8988T (cell line): Measurements from ENCODE around the gene SPATA33.
"Not testable (repeated sequence)": the region's sequence is repeated elsewhere in the genome, so short reads cannot be mapped to it uniquely, and the experiment has no call there.

Experiments used
- DNase-seq: peaks from one replicate; pipeline ENCODE4 v3.0.0; 2011

SPATA33 gene

DNA sequence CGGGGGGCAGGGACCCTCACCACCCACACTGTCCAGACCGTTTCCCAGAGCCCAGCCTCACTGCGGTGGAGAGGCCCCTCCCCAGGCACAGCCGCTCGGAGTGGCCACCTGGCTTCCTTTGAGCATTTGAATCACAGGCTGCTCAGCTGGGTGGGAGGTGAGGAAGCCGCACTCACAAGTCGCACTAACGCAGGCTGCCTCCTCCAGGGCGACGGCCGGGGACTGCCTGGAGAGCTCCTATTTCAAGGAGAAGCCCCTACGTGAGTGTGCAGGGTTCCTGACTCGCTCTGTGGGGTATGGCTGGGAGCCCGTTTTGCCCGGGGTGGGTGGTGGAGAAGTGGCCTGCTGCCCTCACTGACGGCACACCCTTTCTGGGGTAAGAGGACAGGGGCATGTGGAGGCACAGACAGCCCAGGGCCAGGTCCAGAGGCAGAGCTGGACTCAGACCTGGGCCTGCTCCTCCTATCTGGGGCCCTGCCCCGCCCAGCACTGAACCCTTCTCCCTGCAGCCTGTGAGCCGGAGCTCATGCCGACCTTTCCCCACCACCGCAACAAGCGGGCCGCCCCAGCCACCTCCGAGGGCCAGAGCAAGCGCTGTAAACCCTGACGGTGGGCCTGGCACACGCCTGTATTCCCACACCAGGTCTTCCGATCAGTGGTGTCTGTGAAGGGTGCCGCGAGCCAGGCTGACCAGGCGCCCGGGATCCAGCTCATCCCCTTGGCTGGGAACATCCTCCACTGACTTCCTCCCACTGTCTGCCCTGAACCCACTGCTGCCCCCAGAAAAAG is 37.6 kb downstream of the SPATA33 start:
- peak; percentile 61 for DNase-seq

- peak; percentile 63 for DNase-seq
Measured at GRCh38 chr16:89695875-89696669, 38.4 kb downstream of the SPATA33 start.

DNA sequence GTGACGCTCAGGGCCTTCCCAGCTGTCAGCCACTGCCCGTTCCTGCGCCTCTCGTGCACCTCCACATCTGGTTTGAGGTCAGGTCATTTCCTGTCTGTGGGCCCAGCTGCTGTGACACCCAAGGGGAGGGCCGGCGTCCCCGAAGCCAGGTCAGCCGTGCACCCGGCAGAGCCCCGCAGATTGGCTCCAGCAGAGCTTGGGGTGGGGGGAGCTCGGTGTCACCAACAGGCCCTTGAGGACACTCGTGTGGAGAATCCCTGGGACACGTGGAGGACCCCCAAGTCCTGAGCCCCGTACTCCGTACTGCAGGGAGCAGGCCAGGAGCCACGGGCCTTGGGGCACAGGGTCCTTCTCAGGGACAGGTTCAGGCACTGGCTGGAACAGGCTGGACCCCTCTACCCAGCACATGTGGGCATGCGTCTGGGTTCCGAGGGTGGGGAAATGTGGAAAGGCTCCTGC is 39.1 kb downstream of the SPATA33 start:
- peak; percentile 61 for DNase-seq

DNA sequence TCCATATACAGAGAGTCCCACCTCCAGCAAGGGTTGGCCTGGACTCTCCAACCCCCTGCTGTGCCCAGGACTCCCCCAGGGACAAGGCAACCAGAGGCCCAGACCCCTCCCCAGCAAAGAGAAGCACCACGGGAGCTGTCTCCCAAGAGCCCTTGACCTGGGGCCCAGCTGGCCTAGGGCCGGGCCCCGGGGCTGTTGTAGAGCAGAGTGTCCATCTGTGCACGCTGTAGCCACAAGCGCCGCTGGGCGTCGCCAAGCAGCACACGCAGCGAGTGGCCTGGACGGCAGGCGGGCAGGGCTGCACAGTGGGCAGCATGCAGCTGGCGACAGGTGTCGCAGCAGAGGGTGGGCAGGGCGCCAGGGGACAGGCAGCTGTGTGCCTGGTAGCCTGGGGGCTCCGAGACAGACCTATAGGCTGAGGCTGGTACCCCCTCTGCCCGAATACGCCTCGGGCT is 39.6 kb downstream of the SPATA33 start:
- DNase-seq, result peak; percentile 52

DNA sequence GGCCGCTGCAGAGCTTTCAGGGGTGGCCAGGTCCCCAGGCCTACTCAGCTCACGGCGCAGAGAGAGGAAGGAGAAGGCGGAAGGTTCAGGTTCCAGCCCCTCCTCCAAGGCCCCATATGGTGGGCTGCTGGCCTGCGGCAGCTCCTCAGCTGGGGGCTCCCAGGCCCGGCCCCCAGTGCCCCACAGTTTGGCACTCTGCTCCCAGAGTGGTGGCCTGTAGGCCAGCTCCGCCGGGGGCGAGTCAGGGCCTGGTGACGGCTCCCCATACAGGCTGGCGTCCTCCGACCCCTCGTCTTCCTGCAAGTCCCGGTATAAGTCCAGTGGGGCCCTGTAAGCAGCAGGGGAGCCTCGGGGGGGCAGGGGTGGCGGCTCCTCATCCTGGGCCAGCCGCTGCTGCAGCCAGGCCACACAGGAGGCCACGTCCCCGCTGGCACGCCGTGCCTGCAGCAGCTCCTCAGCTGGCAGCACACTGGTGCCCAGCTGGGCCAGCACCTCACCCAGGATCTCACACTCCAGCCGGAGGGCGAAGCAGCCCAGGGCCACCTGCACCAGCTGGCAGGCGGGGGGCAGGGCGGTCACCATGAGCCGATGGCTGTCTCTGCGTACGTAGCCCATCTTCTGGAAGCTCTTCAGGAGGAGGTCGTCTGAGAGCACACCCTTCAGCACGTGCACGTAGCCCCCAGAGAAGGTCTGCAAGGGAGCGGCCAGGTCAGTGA is 40.1 kb downstream of the SPATA33 start:
- peak; percentile 67 for DNase-seq

DNA sequence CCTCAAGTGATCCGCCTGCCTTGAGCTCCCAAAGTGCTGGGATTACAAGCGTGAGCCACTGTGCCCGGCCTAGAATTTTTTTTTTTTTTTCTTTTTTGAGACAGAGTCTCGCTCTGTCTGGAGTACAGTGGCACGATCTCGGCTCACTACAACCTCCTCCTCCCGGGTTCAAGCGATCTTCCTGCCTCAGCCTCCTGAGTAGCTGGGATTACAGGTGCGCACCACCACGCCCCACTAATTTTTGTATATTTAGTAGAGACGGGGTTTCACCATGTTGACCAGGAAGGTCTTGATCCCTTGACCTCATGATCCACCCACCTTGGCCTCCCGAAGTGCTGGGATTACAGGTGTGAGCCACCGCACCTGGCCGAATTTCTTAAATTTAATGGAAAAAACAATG is 41.1 kb downstream of the SPATA33 start:
- DNase-seq, result not testable (repeated sequence)

DNA sequence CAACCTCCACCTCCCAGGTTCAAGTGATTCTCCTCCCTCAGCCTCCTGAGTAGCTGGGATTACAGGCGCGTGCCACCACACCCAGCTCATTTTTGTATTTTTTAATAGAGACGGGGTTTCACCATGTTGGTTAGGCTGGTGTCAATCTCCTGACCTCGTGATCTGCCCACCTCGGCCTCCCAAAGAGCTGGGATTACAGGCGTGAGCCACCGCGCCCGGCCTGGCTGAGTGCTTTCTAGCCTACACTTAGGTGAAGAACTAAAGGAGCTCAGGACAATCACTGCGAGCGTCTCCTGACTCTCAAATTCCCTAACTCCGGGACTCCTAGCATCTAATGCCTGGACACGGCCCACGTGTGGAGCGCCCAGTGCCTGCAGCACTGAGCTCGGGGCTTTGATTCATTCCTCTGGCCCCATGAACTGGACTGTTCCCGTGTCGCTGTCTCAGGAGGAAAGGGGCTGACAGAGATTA is 42.0 kb downstream of the SPATA33 start:
- not testable (repeated sequence) for DNase-seq

- peak; percentile 100 for DNase-seq
Measured at GRCh38 chr16:89700100-89700648, 42.5 kb downstream of the SPATA33 start.

DNA sequence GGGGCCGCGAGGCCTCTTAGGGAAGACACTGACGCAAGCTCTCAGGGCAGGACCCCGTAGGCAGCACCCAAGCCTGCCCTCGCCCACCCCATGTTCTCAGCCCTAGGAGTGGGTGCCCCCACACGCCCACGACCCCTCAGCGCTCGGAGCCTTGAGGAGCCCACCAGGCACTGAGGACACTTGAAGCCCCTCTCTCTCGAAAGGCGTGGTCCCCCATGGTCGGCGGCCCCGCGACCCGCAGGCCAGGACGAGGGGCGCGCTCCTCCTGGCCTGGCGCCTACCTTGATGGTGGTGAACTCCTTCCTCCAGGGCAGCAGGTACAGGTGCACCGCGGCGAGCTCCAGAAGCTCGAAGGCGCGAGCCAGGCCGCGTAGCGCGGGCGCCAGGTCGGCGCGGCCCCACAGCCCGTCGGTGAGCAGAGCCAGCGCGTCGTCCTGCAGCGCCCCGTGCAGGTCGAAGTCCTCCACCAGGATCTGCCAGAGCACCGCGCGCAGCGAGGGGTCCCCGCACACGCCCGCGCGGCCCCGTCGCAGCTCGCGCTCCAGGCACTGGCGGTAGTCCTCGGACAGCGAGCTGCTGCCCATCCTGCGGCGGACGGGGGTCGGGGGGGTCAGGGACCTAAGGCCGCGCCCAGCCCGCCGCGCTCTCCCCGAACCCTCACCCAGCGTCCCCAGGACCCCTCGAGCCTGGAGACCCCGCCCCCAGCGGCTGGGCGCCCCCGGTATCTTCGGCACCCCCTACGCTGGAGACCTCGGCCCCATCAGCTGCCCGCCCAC is 43.2 kb downstream of the SPATA33 start:
- peak; percentile 77 for DNase-seq

GRCh38 chr16:89701425-89702406 is 44.1 kb downstream of the SPATA33 start, which contains the start of gene SPATA2L:
TSS of gene SPATA2L (minus strand) at chr16:89701705. CDS start at chr16:89701232, 473 bp downstream.
- peak; percentile 99 for DNase-seq

GRCh38 chr16:89704281-89704680 is 46.6 kb downstream of the SPATA33 start:
- no peak for DNase-seq

GRCh38 chr16:89705006-89705405 is 47.4 kb downstream of the SPATA33 start:
- DNase-seq, result no peak

DNA sequence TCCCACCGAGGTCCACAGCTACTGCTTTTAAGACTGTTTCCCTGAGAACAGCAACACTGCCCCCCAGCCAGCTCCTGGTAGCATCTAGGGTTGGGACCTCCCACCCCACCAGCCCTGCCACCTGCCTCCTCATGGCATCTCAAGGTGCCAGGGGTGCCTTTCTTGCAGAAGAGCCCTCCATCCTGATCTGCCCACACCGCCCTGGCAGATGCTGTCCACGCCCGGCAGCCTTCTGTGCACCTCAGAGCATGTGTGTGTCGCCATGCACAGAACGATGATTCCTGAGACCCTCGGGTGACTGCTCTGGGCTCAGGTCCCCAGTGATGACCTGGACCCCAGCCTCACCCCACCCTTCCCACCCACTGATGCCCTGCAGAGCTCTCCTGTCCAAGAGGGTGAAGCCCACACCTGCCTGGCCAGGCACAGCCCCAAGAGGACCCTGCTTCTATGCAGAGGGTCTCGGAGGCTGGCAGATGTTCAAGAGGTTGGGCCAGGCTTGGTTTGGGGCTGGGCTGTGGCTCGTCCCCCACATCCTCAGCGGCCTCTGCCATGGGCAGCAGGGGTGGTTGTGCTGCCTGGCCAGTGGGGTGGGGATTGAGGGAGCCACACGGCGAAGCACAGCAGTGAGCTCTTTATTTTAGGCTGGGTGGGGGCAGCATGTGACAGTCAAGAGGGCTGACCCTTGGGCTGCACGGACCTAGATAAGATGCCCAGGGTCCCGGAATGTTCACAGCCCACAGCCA is 49.1 kb downstream of the SPATA33 start:
- DNase-seq, result peak; percentile 59

DNA sequence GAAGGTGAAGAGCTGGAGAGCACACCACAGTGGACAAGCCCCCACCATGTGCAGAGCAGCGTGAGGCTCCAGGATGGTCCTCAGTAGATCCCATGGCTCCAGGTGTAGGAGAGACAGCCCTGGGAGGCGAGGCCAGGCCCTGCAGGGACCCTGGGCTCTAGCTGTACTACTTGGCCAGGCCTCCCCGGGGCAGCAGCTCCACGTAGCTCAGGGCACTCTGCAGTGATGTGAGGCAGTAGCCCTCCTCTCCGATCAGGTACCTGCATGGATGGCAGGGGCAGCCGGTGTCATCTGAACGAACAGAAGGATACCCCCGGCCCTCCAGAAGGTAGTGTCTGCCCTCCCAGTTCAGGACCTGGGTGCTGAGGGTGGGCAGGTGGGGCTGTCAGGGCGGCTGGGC is 50.1 kb downstream of the SPATA33 start:
- peak; percentile 65 for DNase-seq

DNA sequence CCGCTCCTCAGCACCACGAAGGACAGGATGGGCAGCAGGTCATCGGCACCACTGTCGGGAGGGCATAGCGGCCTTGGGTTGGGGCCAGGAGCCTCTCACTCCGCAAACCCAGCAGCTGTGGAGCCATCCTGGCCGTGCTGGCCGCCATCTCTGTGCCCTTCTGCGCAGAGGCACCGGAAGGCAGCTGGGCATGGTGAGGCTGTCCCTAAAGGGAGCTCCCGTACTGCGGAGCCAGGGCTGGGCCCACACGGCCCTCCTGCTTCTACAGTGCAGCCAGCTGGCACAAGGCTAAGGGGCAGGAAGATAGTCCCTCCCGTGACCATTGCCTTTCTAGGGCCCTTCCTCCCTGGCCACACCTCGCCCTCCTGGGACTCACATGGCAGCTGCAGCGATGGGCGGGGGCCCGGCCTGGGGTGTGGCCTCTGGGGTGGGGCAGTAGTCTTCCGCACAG is 50.9 kb downstream of the SPATA33 start:
- DNase-seq, result no peak

DNA sequence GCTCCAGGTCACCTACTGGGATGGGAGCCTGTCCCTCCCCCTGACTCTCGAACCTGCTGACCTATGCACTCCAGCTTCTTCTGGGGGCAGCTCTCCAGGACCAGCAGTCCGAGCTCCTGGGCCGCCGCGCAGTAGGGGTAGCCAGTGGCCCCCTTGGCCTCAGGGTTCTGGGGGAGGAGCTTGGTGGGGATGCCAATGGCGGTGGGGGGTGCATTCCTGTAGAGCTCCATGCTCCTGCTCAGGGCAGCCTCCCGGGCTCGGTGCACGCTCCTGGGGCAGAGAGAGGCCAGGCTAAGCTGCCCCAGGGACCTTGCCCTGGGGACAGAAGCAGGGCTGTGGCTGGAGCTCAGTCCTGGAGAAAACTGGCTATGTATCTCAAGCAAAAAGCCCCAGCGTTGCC is 51.5 kb downstream of the SPATA33 start:
- no peak for DNase-seq

GRCh38 chr16:89709716-89710432 is 52.2 kb downstream of the SPATA33 start:
- no peak for DNase-seq

DNA sequence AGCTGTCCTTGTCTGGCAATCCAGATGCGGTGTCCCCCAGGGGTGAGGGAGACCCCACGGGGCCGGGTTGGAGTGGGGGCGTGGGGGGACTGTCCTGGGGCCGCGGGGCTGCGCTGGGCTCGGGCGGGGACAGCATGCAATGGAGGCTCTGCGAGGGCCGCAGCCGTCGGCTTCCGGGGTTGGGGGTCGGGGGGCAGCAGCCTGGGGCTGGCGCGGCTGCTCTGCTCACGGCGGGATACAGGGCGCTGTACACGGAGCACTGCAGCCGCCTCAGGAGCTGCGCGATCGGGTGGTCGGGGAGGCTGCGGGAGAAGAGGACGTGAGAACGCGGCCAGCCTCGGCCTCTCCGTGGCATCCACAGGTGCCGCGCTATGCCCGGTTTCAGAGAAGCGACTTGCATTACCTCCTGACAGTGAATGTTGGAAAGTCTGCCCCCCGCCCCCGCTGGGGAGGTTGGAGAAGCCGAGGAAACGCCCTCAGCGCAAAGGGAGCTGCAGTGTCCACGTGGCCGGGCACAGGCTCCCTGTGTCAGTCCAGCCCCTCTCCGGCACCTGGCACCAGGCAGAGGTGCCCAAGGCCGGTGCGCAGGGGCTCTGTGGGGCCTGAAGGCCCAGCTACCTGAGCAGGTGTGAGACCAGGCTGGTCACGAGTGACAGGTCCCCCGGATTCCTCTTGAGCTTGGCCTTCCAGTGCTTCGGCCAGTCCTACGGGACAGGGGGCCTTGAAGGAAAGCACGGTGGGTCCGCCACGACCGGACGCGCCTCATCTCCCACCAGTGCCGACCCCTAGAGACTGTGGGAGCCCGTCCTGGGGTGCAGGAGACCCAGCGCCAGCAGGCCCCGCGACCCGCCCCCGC is 53.3 kb downstream of the SPATA33 start:
- DNase-seq, result no peak
